HEK293 (cell line): ENCODE measurements around the gene GHDC.

Source experiments
- CTCF ChIA-PET: fragments of 350-600 bp; formaldehyde crosslinking; extraction: SDS; loops from one replicate; lab custom pipeline; 2021; ENCODE audit warnings: antibody characterized with exemption; lab: Yijun Ruan, JAX
- POLR2A ChIA-PET: fragments of 300-600 bp; formaldehyde crosslinking; extraction: SDS; loops from one replicate; lab custom pipeline; 2020; ENCODE audit warnings: antibody characterized with exemption, inconsistent platforms; lab: Yijun Ruan, JAX
- H3K27ac ChIP-seq: fragments of 200-500 bp; sonication (Bioruptor generic); 2 replicates; pipeline ENCODE4 v1.5.1; 2014; ENCODE audit warnings: low read depth, low read length, control low read depth, inconsistent platforms; ENCODE audit errors: extremely low read depth
- H3K36me3 ChIP-seq, 2 experiments: fragments of 200-500 bp in 1 of 2; sonication (Bioruptor generic) in 1 of 2; 1 replicate in 1 of 2; 2 replicates in 1 of 2; pipeline ENCODE4 v1.5.1; 2014 to 2017; ENCODE audit warnings: inconsistent platforms in 2 of 2, low read length in 2 of 2; ENCODE audit not compliant: control insufficient read depth in 2 of 2, insufficient read depth in 1 of 2
- H3K4me1 ChIP-seq: fragments of 200-500 bp; sonication (Bioruptor generic); 2 replicates; pipeline ENCODE4 v1.5.1; 2014; ENCODE audit warnings: mild to moderate bottlenecking, low read length, inconsistent platforms; ENCODE audit not compliant: control insufficient read depth, insufficient read depth
- H3K4me3 ChIP-seq: 2 replicates; pipeline ENCODE4 v1.5.1; 2011; ENCODE audit warnings: low read depth, mild to moderate bottlenecking, control low read depth, low read length, moderate library complexity
- H3K9me3 ChIP-seq: fragments of 200-500 bp; sonication (Bioruptor generic); 2 replicates; pipeline ENCODE4 v1.5.1; 2014; ENCODE audit warnings: low read depth, low read length, inconsistent platforms; ENCODE audit not compliant: control insufficient read depth, insufficient read depth
- BCL11A ChIP-seq: fragments of 450-650 bp; formaldehyde crosslinking; IDR thresholded peaks from 2 replicates; pipeline ENCODE4 v1.5.1; 2016; ENCODE audit warnings: low read depth, missing biosample characterization, missing genetic modification characterization
- KLF1 ChIP-seq: fragments of 450-650 bp; formaldehyde crosslinking; IDR thresholded peaks from 2 replicates; pipeline ENCODE4 v1.5.1; 2016; ENCODE audit warnings: missing biosample characterization, missing genetic modification characterization
- KLF8 ChIP-seq: fragments of 450-650 bp; formaldehyde crosslinking; IDR thresholded peaks from 2 replicates; pipeline ENCODE4 v1.5.1; 2016; ENCODE audit warnings: missing biosample characterization, missing genetic modification characterization
- ZEB2 ChIP-seq: fragments of 450-650 bp; formaldehyde crosslinking; IDR thresholded peaks from 2 replicates; pipeline ENCODE4 v1.5.1; 2016; ENCODE audit warnings: missing biosample characterization, missing genetic modification characterization
- ZNF10 ChIP-seq: fragments of 450-650 bp; formaldehyde crosslinking; IDR thresholded peaks from 2 replicates; pipeline ENCODE4 v1.5.1; 2017; ENCODE audit warnings: missing biosample characterization, missing genetic modification characterization
- ZNF19 ChIP-seq: fragments of 450-650 bp; formaldehyde crosslinking; IDR thresholded peaks from 2 replicates; pipeline ENCODE4; 2016; ENCODE audit warnings: missing biosample characterization, missing genetic modification characterization, low read depth
- ZNF302 ChIP-seq: fragments of 450-650 bp; formaldehyde crosslinking; IDR thresholded peaks from 2 replicates; pipeline ENCODE4 v1.5.1; 2016; ENCODE audit warnings: missing biosample characterization, missing genetic modification characterization, low read depth
- ZNF510 ChIP-seq: fragments of 450-650 bp; formaldehyde crosslinking; IDR thresholded peaks from 2 replicates; pipeline ENCODE4 v1.5.1; 2018; ENCODE audit warnings: mild to moderate bottlenecking, missing genetic modification characterization, missing biosample characterization; ENCODE audit not compliant: insufficient replicate concordance
- ZNF548 ChIP-seq: fragments of 450-650 bp; formaldehyde crosslinking; IDR thresholded peaks from 2 replicates; pipeline ENCODE4 v1.5.1; 2016; ENCODE audit warnings: missing biosample characterization, missing genetic modification characterization
- ZNF654 ChIP-seq: fragments of 450-650 bp; formaldehyde crosslinking; IDR thresholded peaks from 2 replicates; pipeline ENCODE4 v1.5.1; 2016; ENCODE audit warnings: low read depth, missing biosample characterization, missing genetic modification characterization
- ZNF837 ChIP-seq: fragments of 450-650 bp; formaldehyde crosslinking; IDR thresholded peaks from 2 replicates; pipeline ENCODE4 v1.5.1; 2016; ENCODE audit warnings: missing biosample characterization, missing genetic modification characterization
- ZNF843 ChIP-seq: fragments of 450-650 bp; formaldehyde crosslinking; IDR thresholded peaks from 2 replicates; pipeline ENCODE4 v1.5.1; 2016; ENCODE audit warnings: missing biosample characterization, missing genetic modification characterization
- ZSCAN16 ChIP-seq: fragments of 450-650 bp; formaldehyde crosslinking; IDR thresholded peaks from 2 replicates; pipeline ENCODE4 v1.5.1; 2016; ENCODE audit warnings: missing biosample characterization, missing genetic modification characterization
- ZSCAN23 ChIP-seq: fragments of 450-650 bp; formaldehyde crosslinking; IDR thresholded peaks from 2 replicates; pipeline ENCODE4 v1.5.1; 2016; ENCODE audit warnings: missing biosample characterization, missing genetic modification characterization
- TF ChIP-seq, protein P1 (sequence below): fragments of 450-650 bp; formaldehyde crosslinking; IDR thresholded peaks from 2 replicates; pipeline ENCODE4 v1.5.1; 2016; ENCODE audit warnings: missing biosample characterization, missing genetic modification characterization
- TF ChIP-seq, protein P2 (sequence below): fragments of 450-650 bp; formaldehyde crosslinking; IDR thresholded peaks from 2 replicates; pipeline ENCODE4 v1.5.1; 2016; ENCODE audit warnings: missing biosample characterization, missing genetic modification characterization
- TF ChIP-seq, protein P3 (sequence below): fragments of 450-650 bp; formaldehyde crosslinking; IDR thresholded peaks from 2 replicates; pipeline ENCODE4 v1.5.1; 2017; ENCODE audit warnings: missing biosample characterization, missing genetic modification characterization

GHDC gene

DNA sequence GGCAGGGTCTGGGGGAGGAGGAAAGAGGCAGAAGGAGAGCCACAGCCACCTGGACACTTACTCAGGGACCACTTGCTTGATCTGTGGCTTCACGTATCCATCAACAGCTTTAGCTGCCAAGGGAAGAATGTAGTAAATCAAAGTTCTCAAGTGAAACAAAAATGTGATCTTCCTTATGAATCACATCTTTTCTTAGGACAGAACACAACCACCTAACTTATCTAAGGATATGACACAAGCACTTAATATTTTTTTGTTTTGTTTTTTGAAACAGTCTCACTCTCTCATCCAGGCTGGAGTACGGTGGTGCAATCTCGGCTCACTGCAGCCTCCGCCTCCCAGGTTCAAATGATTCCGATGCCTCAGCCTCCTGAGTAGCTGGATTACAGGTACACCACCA, 8.4 kb upstream of the GHDC start:
- Histone ChIP-seq H3K9me3 (no peaks in the 10 kb centered on the region), H3K4me3 (no peak overlapping the region), H3K27ac (no peak overlapping the region), H3K36me3 (peaks cover 32 to 63% of the 10 kb centered on the region in 2 experiments), H3K4me1 (no peaks in the 10 kb centered on the region)
- TF ChIP-seq ZSCAN16, result no peak
- no peak for TF ChIP-seq KLF8 (tag by site-specific recombination)
- no peak for TF ChIP-seq ZNF302
- TF ChIP-seq ZNF10, result no peak
- no peak for TF ChIP-seq ZNF548 (tag by site-specific recombination)
- no peak for TF ChIP-seq ZEB2
- TF ChIP-seq ZNF19 (tag by site-specific recombination), result no peak
- no peak for TF ChIP-seq KLF1 (tag by site-specific recombination)
- TF ChIP-seq, protein P1, sequence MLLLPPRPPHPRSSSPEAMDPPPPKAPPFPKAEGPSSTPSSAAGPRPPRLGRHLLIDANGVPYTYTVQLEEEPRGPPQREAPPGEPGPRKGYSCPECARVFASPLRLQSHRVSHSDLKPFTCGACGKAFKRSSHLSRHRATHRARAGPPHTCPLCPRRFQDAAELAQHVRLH (tag by site-specific recombination), result no peak
- TF ChIP-seq, protein P2, sequence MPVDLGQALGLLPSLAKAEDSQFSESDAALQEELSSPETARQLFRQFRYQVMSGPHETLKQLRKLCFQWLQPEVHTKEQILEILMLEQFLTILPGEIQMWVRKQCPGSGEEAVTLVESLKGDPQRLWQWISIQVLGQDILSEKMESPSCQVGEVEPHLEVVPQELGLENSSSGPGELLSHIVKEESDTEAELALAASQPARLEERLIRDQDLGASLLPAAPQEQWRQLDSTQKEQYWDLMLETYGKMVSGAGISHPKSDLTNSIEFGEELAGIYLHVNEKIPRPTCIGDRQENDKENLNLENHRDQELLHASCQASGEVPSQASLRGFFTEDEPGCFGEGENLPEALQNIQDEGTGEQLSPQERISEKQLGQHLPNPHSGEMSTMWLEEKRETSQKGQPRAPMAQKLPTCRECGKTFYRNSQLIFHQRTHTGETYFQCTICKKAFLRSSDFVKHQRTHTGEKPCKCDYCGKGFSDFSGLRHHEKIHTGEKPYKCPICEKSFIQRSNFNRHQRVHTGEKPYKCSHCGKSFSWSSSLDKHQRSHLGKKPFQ (tag by site-specific recombination), result no peak
- TF ChIP-seq ZNF837 (tag by site-specific recombination), result no peak
- ChIA-PET POLR2A (no interaction called here), CTCF (interaction anchor here (0.6 to 1.3 kb wide), 2 partner anchors 19 to 478 kb away, joined by 3 to 9 read pairs; no protein-coding TSS in a partner anchor)

DNA sequence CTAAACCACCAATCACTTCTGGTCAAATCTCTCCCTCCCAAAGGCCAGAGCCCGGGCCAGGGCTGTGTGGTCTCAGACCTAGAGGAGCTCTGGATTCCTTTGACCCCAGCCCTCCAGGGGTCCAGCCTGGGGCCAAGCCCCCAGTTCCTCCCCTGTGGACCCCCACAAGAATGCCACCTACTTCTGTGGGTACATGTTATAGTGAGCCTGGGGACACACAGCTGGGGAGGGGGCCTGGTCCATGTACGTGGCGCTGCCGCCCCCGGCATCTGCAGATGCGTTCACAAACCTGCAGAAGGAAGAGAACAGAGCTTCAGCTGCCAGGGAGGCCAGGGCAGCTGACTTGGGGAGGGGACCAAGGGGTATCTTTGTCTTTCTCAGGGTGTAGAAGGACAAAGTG, 7.9 kb upstream of the GHDC start:
- ChIA-PET CTCF (interaction anchor here (0.8 kb wide), 1 partner anchor 11 kb away, joined by 3 read pairs; no protein-coding TSS in a partner anchor), POLR2A (no interaction called here)
- Histone ChIP-seq H3K4me3 (no peak overlapping the region), H3K27ac (no peak overlapping the region), H3K36me3 (peaks cover 27 to 58% of the 10 kb centered on the region in 2 experiments), H3K4me1 (no peaks in the 10 kb centered on the region), H3K9me3 (no peaks in the 10 kb centered on the region)
- no peak for TF ChIP-seq ZNF510 (tag by site-specific recombination)
- TF ChIP-seq, protein P3, sequence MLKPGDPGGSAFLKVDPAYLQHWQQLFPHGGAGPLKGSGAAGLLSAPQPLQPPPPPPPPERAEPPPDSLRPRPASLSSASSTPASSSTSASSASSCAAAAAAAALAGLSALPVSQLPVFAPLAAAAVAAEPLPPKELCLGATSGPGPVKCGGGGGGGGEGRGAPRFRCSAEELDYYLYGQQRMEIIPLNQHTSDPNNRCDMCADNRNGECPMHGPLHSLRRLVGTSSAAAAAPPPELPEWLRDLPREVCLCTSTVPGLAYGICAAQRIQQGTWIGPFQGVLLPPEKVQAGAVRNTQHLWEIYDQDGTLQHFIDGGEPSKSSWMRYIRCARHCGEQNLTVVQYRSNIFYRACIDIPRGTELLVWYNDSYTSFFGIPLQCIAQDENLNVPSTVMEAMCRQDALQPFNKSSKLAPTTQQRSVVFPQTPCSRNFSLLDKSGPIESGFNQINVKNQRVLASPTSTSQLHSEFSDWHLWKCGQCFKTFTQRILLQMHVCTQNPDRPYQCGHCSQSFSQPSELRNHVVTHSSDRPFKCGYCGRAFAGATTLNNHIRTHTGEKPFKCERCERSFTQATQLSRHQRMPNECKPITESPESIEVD (tag by site-specific recombination), result no peak
- TF ChIP-seq ZNF843 (tag by site-specific recombination), result no peak
- TF ChIP-seq, protein P2 (tag by site-specific recombination), result no peak

DNA sequence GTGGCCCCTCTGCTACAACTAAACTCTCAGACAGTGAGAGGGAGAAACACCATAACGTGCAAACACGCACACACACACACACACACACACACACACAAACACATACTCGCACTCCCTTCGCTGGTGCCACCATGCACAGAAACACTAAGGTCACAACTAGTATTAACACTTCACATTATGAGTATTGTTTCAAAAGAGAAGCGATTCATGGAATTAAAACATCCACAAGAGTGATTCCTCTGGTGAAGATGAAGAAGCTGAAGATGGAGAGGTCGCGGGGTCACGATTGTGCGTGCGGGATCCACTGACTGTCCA, 7.1 kb upstream of the GHDC start:
- ChIA-PET POLR2A (no interaction called here), CTCF (interaction anchor here (0.7 to 1.3 kb wide), 3 partner anchors 12 to 208 kb away, joined by 3 to 5 read pairs (median 3); no protein-coding TSS in a partner anchor)
- H3K9me3 ChIP-seq, result no peaks in the 10 kb centered on the region
- H3K4me1 ChIP-seq, result no peaks in the 10 kb centered on the region
- H3K36me3 ChIP-seq, result peaks cover 20 to 56% of the 10 kb centered on the region in 2 experiments
- H3K4me3 ChIP-seq, result no peak overlapping the region
- no peak overlapping the region for H3K27ac ChIP-seq
- TF ChIP-seq ZNF654 (tag by site-specific recombination), result no peak
- no peak for TF ChIP-seq BCL11A
- no peak for TF ChIP-seq ZNF843 (tag by site-specific recombination)
- no peak for TF ChIP-seq ZSCAN23
